Measurements from ENCODE around the gene MON2. TPM values are rescaled to one million over a fixed set of nuclear protein-coding genes. Genes with fewer than 3 reads are reported as not detected.
A peak's percentile ranks its signal among the peaks of the same experiment; 100 is the strongest.

The MON2 gene
- total RNA-seq, 1 experiment from 2014 or later = 32.8 TPM

- Histone ChIP-seq H3K27ac (peak overlapping the region; percentile 5; the same call in 1 of the 2 replicates), H3K4me1 (replicated peaks; ENCODE audit: insufficient read depth) (no peaks in the 10 kb centered on the region), H3K9me3 (ENCODE audit: insufficient read depth, low read depth) (no peaks in the 10 kb centered on the region), H3K4me3 (no peak overlapping the region), H3K79me2 (ENCODE audit: low read depth) (no peaks in the 10 kb centered on the region), H3K9me2 (ENCODE audit: insufficient read depth) (no peaks in the 10 kb centered on the region), H2AFZ (no peak overlapping the region), H3K4me2 (no peak overlapping the region), H3K36me3 (ENCODE audit: low read depth) (no peaks in the 10 kb centered on the region), H4K20me1 (ENCODE audit: insufficient read depth) (no peaks in the 10 kb centered on the region), H3F3A (ENCODE audit: insufficient read depth, low read depth) (peaks cover 7% of the 10 kb centered on the region), H3K27me3 (ENCODE audit: insufficient read depth, low read depth) (no peaks in the 10 kb centered on the region)
- intact Hi-C loops (cut with micrococcal nuclease; ENCODE audit: unreplicated experiment) = no loop called here
- BruUV-seq (replicated peaks) = no TSS peak
- TF ChIP-seq EZH2 (IDR thresholded peaks at IDR 0.05; ENCODE audit: low read depth) = no peak
- no peak for TF ChIP-seq CTCF (conservative IDR thresholded peaks at IDR 0.05)
- peak in 1 of 2 experiments; percentile 46 for DNase-seq
- POLR2A ChIA-PET (ENCODE audit: unreplicated experiment) = interaction anchor here (0.7 kb wide), 1 partner anchor 112 kb away, joined by 6 read pairs; no protein-coding TSS in a partner anchor
- CTCF ChIA-PET = interaction anchor here (0.5 to 0.9 kb wide), 2 partner anchors 11 to 37 kb away, joined by 3 to 7 read pairs; no protein-coding TSS in a partner anchor
These were observed 151.7 kb downstream of the MON2 start for GRCh38 chr12:62618319-62618718.

- H3K27me3 ChIP-seq (ENCODE audit: insufficient read depth, low read depth) = no peaks in the 10 kb centered on the region
- H3K79me2 ChIP-seq (ENCODE audit: low read depth) = no peaks in the 10 kb centered on the region
- no peaks in the 10 kb centered on the region for H3K9me3 ChIP-seq (ENCODE audit: insufficient read depth, low read depth)
- H3K4me3 ChIP-seq = no peak overlapping the region
- no peak for TF ChIP-seq CTCF (conservative IDR thresholded peaks at IDR 0.05)
- TF ChIP-seq EZH2 (IDR thresholded peaks at IDR 0.05; ENCODE audit: low read depth) = no peak
- no peaks in the 10 kb centered on the region for H3K9me2 ChIP-seq (ENCODE audit: insufficient read depth)
- H2AFZ ChIP-seq = no peak overlapping the region
- no peak overlapping the region for H3K27ac ChIP-seq
- intact Hi-C loops (cut with micrococcal nuclease; ENCODE audit: unreplicated experiment) = no loop called here
- DNase-seq = no peak
- H3K36me3 ChIP-seq (ENCODE audit: low read depth) = no peaks in the 10 kb centered on the region
- no peak overlapping the region for H3K4me2 ChIP-seq
- ChIA-PET CTCF (interaction anchor here (0.5 kb wide), 1 partner anchor 10 kb away, joined by 7 read pairs; no protein-coding TSS in a partner anchor), POLR2A (ENCODE audit: unreplicated experiment) (interaction anchor here (0.7 kb wide), 1 partner anchor 112 kb away, joined by 6 read pairs; no protein-coding TSS in a partner anchor)
- H3F3A ChIP-seq (ENCODE audit: insufficient read depth, low read depth) = peaks cover 1% of the 10 kb centered on the region
- no peaks in the 10 kb centered on the region for H4K20me1 ChIP-seq (ENCODE audit: insufficient read depth)
- no TSS peak for BruUV-seq (replicated peaks)
- no peaks in the 10 kb centered on the region for H3K4me1 ChIP-seq (replicated peaks; ENCODE audit: insufficient read depth)
These were observed 152.3 kb downstream of the MON2 start for GRCh38 chr12:62618930-62619329.

- no peak overlapping the region for H3K27ac ChIP-seq
- no peaks in the 10 kb centered on the region for H3K4me1 ChIP-seq (replicated peaks; ENCODE audit: insufficient read depth)
- no peaks in the 10 kb centered on the region for H3K27me3 ChIP-seq (ENCODE audit: insufficient read depth, low read depth)
- no peaks in the 10 kb centered on the region for H3K36me3 ChIP-seq (ENCODE audit: low read depth)
- no peak overlapping the region for H3K4me3 ChIP-seq
- ChIA-PET CTCF (no interaction called here), POLR2A (ENCODE audit: unreplicated experiment) (no interaction called here)
- intact Hi-C loops (cut with micrococcal nuclease; ENCODE audit: unreplicated experiment) = no loop called here
- no peak for DNase-seq
- H4K20me1 ChIP-seq (ENCODE audit: insufficient read depth) = no peaks in the 10 kb centered on the region
- H3K4me2 ChIP-seq = no peak overlapping the region
- no peaks in the 10 kb centered on the region for H3K79me2 ChIP-seq (ENCODE audit: low read depth)
- TF ChIP-seq EZH2 (IDR thresholded peaks at IDR 0.05; ENCODE audit: low read depth) = no peak
- TF ChIP-seq CTCF (conservative IDR thresholded peaks at IDR 0.05) = no peak
- no peaks in the 10 kb centered on the region; the same call in 1 of the 2 replicates for H3F3A ChIP-seq (ENCODE audit: insufficient read depth, low read depth)
- no peak overlapping the region for H2AFZ ChIP-seq
- no peaks in the 10 kb centered on the region for H3K9me2 ChIP-seq (ENCODE audit: insufficient read depth)
- no peaks in the 10 kb centered on the region for H3K9me3 ChIP-seq (ENCODE audit: insufficient read depth, low read depth)
- BruUV-seq (replicated peaks) = no TSS peak
These were observed 154.5 kb downstream of the MON2 start for GRCh38 chr12:62621101-62621638.
